Hepatocyte (in vitro differentiated cells): ENCODE data around the gene HNRNPF.

Experiments used
- CTCF ChIP-seq: fragments of 200-600 bp; sonication (generic); IDR thresholded peaks from 2 replicates; pipeline ENCODE4 v1.5.1; 2016; ENCODE audit warnings: antibody characterized with exemption, mild to moderate bottlenecking; ENCODE audit not compliant: poor library complexity
- EZH2 ChIP-seq: fragments of 200-600 bp; sonication (generic); IDR thresholded peaks from 2 replicates; pipeline ENCODE4 v1.6.1; 2016; ENCODE audit warnings: antibody characterized with exemption, mild to moderate bottlenecking, borderline replicate concordance
- EZH2phosphoT487 ChIP-seq: fragments of 200-600 bp; sonication (generic); IDR thresholded peaks from one replicate; pipeline ENCODE4 v1.6.1; 2018; ENCODE audit warnings: antibody characterized with exemption, mild to moderate bottlenecking, low read depth, moderate library complexity; ENCODE audit not compliant: unreplicated experiment, severe bottlenecking

- TF ChIP-seq CTCF (no peak), EZH2 (no peak), EZH2phosphoT487 (no peak)
These were observed at the start of gene HNRNPF for GRCh38 chr10:43408710-43409384.
